GM12878 (cell line): Measurements from ENCODE around the gene KIF21A.

Experiments
- BRCA1 ChIP-seq: IDR thresholded peaks from 2 replicates; pipeline ENCODE4 v1.6.1; 2011; ENCODE audit warnings: low read depth, low read length, improper control_type of control experiment
- CHD1 ChIP-seq: IDR thresholded peaks from 2 replicates; pipeline ENCODE4 v1.6.1; 2012; ENCODE audit warnings: low read depth, low read length, improper control_type of control experiment
- CTCF ChIP-seq, 3 experiments: IDR thresholded peaks in 2 of 3; conservative IDR thresholded peaks in 1 of 3; 2 replicates each; pipeline ENCODE4 v1.5.1; 2011; ENCODE audit warnings: low read depth in 3 of 3, low read length in 3 of 3, mild to moderate bottlenecking in 3 of 3, control low read depth in 2 of 3, moderate library complexity in 2 of 3, inconsistent platforms in 1 of 3, mixed read lengths in 1 of 3; ENCODE audit not compliant: control insufficient read depth in 2 of 3, insufficient read depth in 1 of 3; ENCODE audit errors: extremely low read depth in 1 of 3
- EGR1 ChIP-seq, 2 experiments: IDR thresholded peaks; 1 replicate in 1 of 2; 2 replicates in 1 of 2; pipeline ENCODE4 v1.6.1; 2011 to 2012; ENCODE audit warnings: low read depth in 2 of 2, low read length in 2 of 2, borderline replicate concordance in 1 of 2, mild to moderate bottlenecking in 1 of 2, moderate library complexity in 1 of 2
- NKRF ChIP-seq: fragments of 450-650 bp; conservative IDR thresholded peaks from 2 replicates; pipeline ENCODE4 v1.6.1; 2017; ENCODE audit warnings: mild to moderate bottlenecking, moderate library complexity
- NR2C2 ChIP-seq: IDR thresholded peaks from 2 replicates; pipeline ENCODE4 v1.6.1; 2011; ENCODE audit warnings: borderline replicate concordance, low read depth; ENCODE audit not compliant: control insufficient read depth, insufficient read length
- POLR2A ChIP-seq: IDR thresholded peaks from 2 replicates; pipeline ENCODE4 v1.6.1; 2011; ENCODE audit warnings: low read depth, mild to moderate bottlenecking, low read length
- POLR2AphosphoS5 ChIP-seq: IDR thresholded peaks from 2 replicates; pipeline ENCODE4 v1.6.1; 2011; ENCODE audit warnings: mild to moderate bottlenecking, low read length, inconsistent platforms
- YY1 ChIP-seq: IDR thresholded peaks from 2 replicates; pipeline ENCODE4 v1.6.1; 2011; ENCODE audit warnings: low read depth, mild to moderate bottlenecking, low read length
- TF ChIP-seq, protein P1 (sequence below): fragments of 450-650 bp; IDR thresholded peaks from 2 replicates; pipeline ENCODE4 v1.6.1; 2017; ENCODE audit warnings: mild to moderate bottlenecking
- TF ChIP-seq, protein P2 (sequence below): IDR thresholded peaks from 2 replicates; pipeline ENCODE4 v1.6.1; 2012; ENCODE audit warnings: low read depth, low read length, improper control_type of control experiment

GRCh38 chr12:39364196-39364595, 78.7 kb downstream of the KIF21A start:
- TF ChIP-seq NR2C2 = no peak
- TF ChIP-seq EGR1 (IDR thresholded peaks at IDR 0.05; ENCODE audit: borderline replicate concordance in 1 of 2, low read depth in 2 of 2, low read length in 2 of 2) = no peak
- TF ChIP-seq, protein P1, sequence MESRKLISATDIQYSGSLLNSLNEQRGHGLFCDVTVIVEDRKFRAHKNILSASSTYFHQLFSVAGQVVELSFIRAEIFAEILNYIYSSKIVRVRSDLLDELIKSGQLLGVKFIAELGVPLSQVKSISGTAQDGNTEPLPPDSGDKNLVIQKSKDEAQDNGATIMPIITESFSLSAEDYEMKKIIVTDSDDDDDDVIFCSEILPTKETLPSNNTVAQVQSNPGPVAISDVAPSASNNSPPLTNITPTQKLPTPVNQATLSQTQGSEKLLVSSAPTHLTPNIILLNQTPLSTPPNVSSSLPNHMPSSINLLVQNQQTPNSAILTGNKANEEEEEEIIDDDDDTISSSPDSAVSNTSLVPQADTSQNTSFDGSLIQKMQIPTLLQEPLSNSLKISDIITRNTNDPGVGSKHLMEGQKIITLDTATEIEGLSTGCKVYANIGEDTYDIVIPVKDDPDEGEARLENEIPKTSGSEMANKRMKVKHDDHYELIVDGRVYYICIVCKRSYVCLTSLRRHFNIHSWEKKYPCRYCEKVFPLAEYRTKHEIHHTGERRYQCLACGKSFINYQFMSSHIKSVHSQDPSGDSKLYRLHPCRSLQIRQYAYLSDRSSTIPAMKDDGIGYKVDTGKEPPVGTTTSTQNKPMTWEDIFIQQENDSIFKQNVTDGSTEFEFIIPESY = no peak
- TF ChIP-seq BRCA1 = no peak
- TF ChIP-seq POLR2A = no peak
- TF ChIP-seq CTCF (IDR thresholded peaks at IDR 0.05 in 2 of 3, conservative IDR thresholded peaks at IDR 0.05 in 1 of 3; ENCODE audit: control insufficient read depth in 2 of 3, extremely low read depth in 1 of 3, insufficient read depth in 1 of 3, low read depth in 3 of 3, low read length in 3 of 3) = no peak
- TF ChIP-seq POLR2AphosphoS5 = no peak
- no peak for TF ChIP-seq CHD1
- no peak for TF ChIP-seq YY1
- TF ChIP-seq, protein P2, sequence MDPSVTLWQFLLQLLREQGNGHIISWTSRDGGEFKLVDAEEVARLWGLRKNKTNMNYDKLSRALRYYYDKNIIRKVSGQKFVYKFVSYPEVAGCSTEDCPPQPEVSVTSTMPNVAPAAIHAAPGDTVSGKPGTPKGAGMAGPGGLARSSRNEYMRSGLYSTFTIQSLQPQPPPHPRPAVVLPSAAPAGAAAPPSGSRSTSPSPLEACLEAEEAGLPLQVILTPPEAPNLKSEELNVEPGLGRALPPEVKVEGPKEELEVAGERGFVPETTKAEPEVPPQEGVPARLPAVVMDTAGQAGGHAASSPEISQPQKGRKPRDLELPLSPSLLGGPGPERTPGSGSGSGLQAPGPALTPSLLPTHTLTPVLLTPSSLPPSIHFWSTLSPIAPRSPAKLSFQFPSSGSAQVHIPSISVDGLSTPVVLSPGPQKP = no peak
- no peak for TF ChIP-seq NKRF
